Airway epithelial cell (primary cell): ENCODE data around the gene FGF9. TPM values are rescaled to one million over a fixed set of nuclear protein-coding genes. Genes with fewer than 3 reads are reported as not detected.

ENCODE experiments used
- total RNA-seq: library from RNA; depleted of rRNA; stranded (reverse); fragments of >200 nt; gene quantifications from 2 replicates; pipeline ENCODE4 v1.2.3, GENCODE V29; 2015

FGF9 gene
- not detected in 2 replicates for total RNA-seq

GRCh38 chr13:21670883-21671619 lies at the start of gene FGF9:
Gene FGF9 (plus strand): TSS chr13:21671073. CDS start chr13:21671913, 840 bp downstream.

Other genes with a start within 250 kb of the FGF9 start
- 40.5 and 54.9 TPM in 2 replicates for gene ZDHHC20, start 211.8 kb upstream of the FGF9 start, total RNA-seq
- 46.8 and 90.8 TPM in 2 replicates for gene MICU2, start 66.9 kb upstream of the FGF9 start, total RNA-seq